HG03442 (cell line): ENCODE results near the gene LAMTOR4.
A peak's percentile ranks its signal among the peaks of the same experiment; 100 is the strongest.
"Not testable (repeated sequence)": the region's sequence is repeated elsewhere in the genome, so short reads cannot be mapped to it uniquely, and the experiment has no call there.

ENCODE experiments used
- ATAC-seq: cut with Tn5 transposase; IDR thresholded peaks from one replicate; pipeline ENCODE4 v1.9.1; 2021; ENCODE audit warnings: mild to moderate bottlenecking, moderate library complexity; ENCODE audit not compliant: unreplicated experiment

LAMTOR4 gene

GRCh38 chr7:100169147-100169850, 20.6 kb downstream of the LAMTOR4 start:
- no peak for ATAC-seq

- no peak for ATAC-seq
These were observed 21.6 kb downstream of the LAMTOR4 start for GRCh38 chr7:100170101-100170897.

GRCh38 chr7:100171087-100171681, 22.5 kb downstream of the LAMTOR4 start:
- ATAC-seq, result no peak

DNA sequence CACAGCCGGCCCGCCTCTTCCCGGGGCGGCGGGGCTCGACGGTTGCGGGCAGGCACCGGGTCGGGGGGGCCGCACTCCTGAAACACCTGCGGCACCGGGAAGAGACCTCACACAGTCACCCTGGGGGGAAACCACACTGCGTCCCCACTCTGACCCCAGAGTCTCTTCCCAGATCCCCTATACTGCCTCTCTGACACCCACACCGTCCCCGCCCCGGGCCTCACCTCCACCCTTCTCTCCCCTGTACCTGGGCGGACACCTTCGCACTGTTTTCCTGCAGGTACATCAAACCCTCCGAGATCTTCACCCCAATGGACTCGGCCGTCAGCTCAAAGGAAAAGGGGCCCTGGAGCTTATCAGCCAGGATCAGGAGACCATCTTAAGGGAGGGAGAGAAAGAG, 23.1 kb downstream of the LAMTOR4 start:
- no peak for ATAC-seq

- ATAC-seq, result no peak
These were observed 25.2 kb downstream of the LAMTOR4 start for GRCh38 chr7:100173806-100174495.

GRCh38 chr7:100174582-100174981, 25.9 kb downstream of the LAMTOR4 start:
- ATAC-seq, result no peak

- ATAC-seq, result no peak
These were observed 26.7 kb downstream of the LAMTOR4 start for GRCh38 chr7:100175296-100175935.

DNA sequence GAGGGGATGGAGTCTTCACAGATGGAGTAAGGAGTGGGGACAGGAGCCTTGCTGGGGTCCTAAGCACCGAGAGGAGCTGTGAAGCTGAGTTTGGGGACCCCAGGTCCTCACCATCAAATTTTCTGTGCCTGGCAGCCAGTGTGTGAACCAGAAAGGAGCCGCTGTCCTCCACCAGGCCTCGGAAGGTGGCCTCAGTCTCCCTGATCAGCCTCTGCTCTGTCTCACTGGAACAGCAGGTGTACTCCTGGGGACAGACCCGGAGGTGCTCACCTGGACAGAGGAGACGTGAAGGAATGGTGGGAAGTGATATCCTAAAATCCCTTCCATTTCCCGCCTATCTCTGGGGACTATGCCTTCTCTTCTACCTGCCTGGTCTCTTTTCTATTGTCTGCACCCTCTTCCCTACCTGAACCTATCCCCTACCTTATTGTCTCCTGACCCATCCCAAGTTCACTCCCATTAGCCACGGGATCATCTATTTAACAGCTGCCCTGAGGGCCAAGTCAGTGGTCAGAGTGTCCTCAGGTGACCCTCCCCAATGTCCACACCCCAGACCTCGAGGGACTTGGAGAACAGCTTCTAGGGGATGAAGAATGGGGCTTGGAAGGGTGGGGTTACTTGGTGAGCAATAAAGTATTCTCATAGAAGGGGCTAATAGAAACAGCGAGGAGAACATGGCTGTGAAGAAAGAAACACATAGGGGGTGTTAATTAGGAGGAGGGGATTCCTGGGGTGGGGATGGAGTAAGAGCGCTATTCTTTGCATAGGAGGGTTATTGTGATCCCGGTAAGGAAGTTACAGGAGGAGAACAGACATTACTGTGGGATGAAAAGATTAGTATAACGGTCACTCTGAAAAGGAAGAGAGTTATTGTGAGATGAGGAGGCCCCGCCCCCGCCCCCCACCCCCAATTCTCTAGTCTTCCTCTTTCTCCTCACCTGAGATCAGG, 27.7 kb downstream of the LAMTOR4 start:
- ATAC-seq, result no peak

DNA sequence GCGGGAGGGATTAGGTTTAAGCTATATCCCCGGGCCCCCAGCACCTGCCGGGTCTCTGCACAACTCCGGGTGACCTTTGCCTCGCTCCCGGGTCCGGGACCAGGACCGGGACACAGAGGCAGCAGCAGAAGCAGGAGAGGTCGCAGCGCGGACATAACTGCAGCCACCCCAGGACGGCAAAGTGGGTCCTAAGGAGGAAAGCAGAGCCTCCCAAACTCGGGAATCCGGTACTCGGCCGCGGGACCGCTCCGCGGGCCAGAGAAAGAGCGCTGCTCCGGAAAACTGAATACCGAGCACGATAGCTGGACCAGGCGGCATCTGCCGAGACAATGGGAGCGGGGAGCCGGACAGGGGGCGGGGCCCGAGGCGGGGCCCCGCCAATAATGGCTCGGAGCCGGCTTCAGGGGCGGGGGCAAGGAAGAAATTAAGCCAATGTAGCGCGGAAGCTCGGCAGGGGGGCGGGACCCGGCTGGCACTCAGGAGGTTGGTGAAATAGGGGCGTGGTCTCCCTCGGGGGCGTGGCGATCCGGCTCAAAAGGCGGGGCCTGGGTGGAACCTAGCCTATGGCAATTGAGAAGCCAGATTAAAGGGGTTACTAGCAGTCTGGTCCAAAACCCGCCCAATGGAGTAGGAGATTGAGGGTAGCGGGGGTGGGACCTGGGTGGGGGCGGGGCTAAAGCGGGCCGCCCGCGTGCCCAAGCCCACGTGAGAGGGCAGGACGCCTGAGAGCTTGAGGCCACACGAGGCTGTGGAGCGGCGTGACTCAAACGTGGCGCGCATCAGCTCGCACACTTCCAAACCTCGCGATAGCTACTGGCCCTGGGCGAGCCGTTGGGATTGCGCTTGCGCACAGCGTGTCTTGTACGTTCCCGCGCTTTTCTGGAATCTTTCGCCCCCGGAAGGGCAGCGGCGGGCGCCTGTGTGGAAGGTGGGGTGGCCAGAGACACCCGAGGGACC, 28.6 kb downstream of the LAMTOR4 start, which contains the start of the genes GPC2 and STAG3:
TSS of gene GPC2 (minus strand) at position 337 of the 957 bp plus-strand sequence. CDS start at position 155, 182 bp downstream.
TSS of gene STAG3 (plus strand) at position 874 of the 957 bp plus-strand sequence. CDS start 2,639 bp downstream, outside the sequence.
- peak; percentile 83 for ATAC-seq

DNA sequence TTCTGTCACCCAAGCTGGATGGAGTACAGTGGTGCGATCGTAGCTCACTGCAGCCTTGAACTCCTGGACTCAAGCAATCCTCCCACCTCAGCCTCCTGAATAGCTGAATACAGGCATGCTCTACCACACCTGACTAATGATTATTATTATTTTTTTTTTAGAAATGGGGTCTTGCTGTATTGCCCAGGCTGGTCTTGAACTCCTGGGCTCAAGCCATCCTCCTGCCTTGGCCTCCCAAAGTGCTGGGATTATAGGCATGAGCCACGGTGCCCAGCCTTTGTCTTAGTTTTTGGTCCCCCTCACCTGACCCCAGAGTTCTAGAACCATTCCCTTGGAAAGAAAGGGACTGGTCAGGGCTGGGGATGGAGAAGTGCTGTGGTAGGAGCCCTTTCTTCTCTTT, 31.4 kb downstream of the LAMTOR4 start:
- ATAC-seq, result not testable (repeated sequence)

GRCh38 chr7:100182616-100183015, 33.9 kb downstream of the LAMTOR4 start:
- not testable (repeated sequence) for ATAC-seq

DNA sequence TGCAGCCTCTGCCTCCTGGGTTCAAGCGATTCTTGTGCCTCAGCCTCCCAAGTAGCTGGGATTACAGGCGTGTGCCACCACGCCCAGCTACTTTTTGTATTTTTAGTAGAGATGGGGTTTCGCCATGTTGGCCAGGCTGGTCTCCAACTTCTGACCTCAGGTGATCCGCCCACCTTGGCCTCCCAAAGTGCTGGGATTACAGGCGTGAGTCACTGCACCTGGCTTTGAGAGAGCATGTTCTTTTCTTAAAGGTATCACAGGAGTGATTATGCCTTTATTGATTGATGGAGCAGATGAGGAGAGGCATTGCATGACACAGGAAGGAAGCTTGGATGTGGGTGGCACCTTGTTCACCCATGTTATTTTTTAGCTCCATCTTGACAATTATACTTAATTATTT, 34.4 kb downstream of the LAMTOR4 start:
- not testable (repeated sequence) for ATAC-seq

- no peak for ATAC-seq
These were observed 37.0 kb downstream of the LAMTOR4 start for GRCh38 chr7:100185726-100186125.

DNA sequence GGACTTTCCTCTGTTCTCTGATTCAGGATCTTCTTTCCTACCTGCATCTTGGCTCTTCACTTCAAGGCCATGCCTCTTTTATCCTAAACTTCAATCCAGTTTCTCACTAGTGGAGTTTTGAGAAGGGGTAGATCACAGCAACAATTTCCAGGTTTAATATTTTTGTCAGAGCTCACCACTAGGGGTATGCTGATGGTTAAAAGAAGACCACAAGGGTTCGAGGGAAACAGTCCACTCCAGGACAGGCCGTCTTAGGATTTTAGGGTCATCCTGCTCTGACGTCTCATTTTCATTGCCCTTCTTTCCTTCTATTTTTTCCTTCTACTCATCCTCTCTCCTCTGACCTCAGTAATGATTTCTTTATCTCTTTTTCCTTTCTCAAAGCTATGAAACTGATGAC, 40.3 kb downstream of the LAMTOR4 start:
- no peak for ATAC-seq

- ATAC-seq, result no peak
These were observed 41.5 kb downstream of the LAMTOR4 start for GRCh38 chr7:100190048-100190711.

GRCh38 chr7:100191775-100192174, 43.1 kb downstream of the LAMTOR4 start:
- no peak for ATAC-seq

GRCh38 chr7:100192281-100192862, 43.7 kb downstream of the LAMTOR4 start:
- not testable (repeated sequence) for ATAC-seq
